COR-L47 (cell line): Measurements from ENCODE around the gene SPG21.

Source experiments
- DNase-seq: peaks from one replicate; lab custom pipeline; 2025; lab: John Stamatoyannopoulos, UW

SPG21 gene

DNA sequence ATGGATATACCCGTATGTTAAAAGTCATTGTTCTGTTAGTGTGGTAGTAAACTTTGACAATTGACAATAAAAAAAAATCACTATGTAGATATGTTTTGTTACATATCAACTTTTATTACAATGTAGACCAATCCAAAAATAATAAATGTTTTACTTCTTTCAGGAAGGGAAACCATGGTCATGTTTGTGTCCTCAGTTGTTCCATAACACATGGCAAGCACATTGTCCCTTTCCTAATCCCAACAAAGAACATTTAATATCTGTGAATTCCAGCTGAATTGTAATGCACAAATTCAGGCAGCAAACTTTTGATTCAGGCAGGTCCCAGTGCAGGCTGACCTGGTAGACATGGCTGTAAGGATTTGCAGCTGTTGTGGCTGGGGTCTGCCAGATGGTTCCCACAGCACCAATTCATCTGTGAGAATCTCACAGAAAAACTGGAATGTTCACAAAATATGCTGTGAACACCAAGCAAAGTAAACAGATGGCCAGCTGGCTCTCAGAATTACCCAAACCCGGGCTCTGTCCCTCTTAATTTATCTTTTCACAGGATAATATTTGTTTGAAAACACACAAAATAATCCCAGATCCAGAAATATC lies 1.9 kb upstream of the SPG21 start:
- no peak for DNase-seq

DNA sequence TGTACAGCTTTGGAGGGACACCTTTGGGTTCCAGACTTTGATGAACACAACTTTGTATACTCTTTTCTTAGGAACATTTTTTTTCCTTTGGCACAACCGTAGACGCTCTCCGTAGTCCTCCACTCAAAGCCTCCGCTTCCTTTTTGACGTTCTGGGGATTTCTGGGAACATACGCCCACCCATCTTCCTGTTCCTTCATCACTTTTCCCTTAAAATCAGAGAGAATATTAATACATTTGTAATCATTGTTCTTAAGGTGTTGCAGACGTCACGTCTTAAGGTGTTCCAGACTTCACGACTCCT lies 405 bp upstream of the SPG21 start:
- DNase-seq, result no peak

DNA sequence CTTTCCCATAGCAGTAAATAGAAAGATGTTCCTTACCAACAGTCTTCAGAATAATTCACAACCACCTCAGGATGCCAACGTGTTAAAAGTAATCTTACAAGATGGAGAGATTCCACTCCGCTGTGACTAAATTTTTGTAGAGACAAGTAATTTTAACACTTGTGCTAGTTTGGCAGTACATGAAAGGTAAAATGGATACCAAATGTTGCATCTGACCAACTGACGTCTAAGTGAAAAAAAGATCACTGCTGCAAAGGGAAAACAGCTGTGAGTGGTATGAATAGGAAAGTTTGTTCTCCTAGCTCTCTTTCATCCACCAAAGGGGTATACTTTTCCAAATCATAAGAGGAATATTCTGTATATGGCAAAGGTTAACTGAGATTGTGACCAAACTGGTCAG lies 2.6 kb downstream of the SPG21 start:
- no peak for DNase-seq

DNA sequence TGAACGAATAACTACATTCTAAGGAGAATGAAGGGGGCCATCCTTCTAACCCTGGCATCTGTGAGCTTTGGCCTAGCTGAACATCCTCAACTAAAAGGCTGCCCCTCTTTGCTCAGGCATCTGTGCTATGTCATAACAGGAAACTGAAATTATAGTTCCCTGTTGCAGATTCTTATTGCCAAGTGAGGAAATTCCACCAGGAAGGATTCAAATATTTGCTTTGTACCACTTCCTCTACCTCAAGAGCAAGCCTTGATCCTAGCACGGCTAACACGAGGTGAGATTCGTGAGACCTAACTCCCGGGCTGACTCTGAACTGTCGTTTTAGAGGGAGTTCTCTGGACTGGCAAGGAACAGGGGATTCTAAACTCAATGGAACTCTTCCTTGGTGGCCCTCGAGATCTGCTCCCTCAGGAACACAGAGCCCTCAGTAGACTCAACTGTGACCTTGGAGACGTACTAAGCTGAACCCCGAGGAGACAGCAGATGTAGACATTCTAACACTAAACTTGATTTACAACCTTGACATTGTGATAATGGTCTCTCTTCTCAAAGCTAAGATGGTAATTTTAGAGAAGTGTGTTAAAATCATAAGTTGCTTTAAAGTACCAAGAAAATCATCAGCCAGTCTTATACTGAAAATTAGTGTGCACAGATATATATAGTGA lies 4.2 kb downstream of the SPG21 start:
- DNase-seq, result no peak

DNA sequence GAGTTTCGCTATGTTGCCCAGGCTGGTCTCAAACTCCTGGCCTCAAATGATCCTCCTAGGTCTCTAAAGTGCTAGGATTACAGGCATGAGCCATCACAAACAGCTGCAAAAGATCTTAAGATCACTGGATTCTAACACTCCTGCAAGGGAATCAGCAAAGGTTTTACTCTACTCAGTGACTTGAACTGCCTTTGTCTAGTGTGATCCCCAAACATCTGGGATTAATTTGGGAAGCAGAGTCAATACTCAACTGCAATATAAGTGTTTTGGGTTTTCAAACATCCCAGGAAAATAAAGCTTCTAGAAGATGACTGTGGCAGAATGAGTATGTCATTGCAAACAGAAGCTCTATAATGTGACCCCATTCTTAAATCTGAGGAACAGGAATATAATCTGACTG lies 7.2 kb downstream of the SPG21 start:
- DNase-seq, result no peak

DNA sequence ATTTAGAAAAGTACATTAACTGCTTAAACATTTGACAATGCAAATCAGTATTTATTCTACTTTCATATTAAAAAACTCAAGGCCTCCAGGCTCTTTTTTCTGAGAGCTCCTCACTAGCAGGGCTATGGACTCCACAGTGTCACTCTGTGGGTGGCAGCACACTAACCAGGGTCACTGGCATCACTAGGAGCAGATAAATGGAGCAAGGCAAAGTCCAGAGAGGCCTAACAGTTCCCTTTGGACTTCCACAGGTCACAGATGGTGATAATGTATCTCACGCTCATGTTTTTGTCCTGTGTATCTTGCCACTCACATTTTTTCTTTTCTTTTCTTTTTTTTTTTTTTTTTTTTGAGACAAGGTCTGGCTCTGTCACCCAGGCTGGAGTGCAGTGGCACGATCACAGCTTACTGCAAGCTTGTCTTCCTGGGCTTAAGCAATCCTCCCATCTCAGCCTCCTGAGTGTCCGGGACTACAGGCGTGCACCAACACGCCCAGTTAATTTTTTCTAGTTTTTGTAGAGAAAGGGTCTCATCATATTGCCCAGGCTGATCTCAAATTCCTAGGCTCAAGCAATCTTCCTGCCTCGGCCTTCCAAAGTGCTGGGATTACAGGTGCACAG lies 7.8 kb downstream of the SPG21 start:
- DNase-seq, result no peak

DNA sequence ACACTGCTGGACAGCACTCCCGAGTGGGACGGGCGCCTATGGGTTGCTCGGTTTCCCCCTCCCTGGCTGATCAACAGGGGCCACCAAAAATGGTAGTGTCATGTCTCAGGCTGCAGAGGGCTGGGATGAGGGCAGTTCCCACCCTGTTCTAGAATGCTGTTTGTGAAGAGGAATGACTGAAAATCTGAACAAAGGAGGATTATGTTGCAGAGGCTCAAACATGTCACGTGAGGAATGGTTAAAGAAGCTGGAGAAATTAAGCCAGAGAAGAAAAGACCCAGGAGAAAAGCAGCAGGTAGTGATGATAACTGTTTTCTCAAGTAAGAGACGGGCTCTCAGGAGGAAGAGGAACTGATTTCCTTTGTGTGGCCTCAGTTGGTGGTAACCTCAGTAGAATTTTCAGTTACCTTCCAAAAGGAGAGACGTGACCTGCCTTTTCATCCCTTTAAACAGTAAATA lies 10.4 kb downstream of the SPG21 start:
- DNase-seq, result no peak

DNA sequence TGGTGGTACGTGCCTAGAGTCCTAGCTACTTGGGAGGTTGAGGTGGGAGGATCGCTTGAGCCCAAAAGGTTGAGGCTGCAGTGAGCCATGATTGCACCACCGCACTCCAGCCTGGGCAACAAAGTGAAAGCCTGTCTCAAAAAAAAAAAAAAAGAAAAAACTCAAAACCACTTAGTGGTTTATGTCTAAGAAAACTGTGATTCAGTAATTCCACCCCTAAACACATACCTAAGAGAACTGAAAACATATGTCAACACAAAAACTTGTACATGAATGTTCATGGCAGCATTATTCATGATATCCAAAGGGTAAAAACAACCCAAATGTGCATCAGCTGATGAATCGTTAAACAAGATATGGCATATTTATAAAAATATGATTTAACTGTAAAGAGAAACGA lies 14.3 kb downstream of the SPG21 start:
- DNase-seq, result no peak

DNA sequence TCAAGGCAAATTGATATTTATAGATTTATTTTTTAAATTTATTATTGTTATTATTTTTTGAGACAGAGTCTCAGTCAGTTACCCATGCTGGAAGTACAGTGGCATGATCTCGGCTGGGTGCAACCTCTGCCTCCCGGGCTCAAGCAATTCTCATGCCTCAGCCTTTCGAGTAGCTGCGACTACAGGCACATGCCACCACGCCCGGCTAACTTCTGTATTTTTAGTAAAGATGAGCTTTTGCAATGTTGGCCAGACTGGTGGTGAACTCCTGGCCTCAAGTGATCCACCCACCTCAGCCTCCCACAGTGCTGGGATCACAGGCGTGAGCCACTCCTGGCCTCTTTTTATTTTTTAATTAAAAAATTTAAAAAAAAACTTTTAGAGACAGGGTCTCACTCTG lies 19.0 kb downstream of the SPG21 start:
- DNase-seq, result no peak

DNA sequence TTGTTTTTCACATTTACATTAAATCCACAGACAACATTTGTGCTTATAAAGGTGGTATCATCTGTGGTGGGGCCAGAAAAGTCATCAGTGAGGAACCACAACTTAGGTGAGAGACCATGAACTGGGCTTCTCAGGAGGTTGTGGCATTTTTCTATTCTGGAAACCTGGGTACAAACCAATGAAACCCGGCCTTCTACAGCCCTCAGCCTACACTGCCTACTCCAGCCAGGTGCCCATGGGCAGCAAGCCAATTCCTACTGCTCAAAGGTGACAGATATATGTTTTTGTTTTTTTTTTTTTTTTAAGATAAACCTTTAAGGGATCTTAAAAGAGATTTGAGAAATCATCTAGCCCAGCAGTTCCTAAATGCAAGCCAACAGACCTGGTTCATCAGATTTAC lies 20.3 kb downstream of the SPG21 start:
- no peak for DNase-seq

DNA sequence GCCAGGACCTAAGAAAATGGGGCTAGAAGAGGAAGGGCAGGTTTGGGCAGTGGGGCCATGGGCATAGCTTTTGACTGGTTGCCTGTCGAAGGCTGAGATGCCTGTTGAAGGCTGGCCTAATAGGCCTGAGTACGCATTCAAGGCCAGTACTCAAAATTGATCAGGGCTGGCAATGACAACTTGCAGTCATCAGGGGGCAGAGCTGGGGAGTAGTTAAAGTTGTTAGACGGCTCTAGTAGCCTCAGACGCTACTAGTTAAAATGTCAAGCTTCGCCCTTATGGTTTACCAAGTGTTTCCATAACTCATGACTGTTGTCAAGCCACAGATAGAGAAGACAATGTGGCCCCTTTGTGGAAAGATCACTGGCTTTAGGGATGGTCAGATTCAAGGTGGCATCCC lies 28.7 kb downstream of the SPG21 start:
- no peak for DNase-seq

DNA sequence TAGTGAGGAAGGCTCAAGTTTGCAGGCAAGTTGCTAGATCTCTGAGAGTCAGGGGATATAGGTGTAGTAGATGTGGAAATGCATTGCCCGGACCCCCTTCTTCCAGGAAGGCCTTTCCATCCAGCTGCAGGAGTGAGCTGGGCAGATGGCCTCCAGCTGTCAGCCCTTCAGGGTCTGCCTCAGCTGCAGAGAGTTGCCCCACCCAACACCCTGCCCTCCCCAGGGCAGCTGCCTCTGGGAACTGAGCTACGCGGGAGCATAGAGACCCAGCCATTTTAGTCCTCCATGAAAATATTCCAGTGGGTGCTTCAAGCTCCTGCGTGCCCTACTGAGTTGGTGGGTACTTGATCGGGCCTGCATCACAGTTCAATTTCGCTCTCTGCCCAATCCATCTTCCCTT lies 29.6 kb downstream of the SPG21 start:
- DNase-seq, result no peak

DNA sequence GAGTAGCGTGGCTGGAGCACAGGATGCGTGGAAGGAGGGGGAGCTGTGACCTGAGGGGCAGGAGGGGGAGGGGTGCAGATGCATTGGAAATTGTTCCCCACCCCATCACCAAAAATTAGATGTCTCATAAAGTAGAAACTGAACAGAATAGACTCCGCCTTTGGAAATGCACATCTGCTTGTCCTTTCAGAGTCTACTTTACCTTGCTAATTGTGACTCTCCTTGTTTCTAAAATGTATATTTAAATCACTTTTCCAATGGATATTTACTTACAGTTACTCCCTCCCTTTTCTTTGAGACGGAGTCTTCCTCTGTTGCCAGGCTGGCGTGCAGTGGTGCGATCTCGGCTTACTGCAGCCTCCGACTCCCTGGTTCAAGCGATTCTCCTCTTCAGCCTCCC lies 30.6 kb downstream of the SPG21 start:
- no peak for DNase-seq

DNA sequence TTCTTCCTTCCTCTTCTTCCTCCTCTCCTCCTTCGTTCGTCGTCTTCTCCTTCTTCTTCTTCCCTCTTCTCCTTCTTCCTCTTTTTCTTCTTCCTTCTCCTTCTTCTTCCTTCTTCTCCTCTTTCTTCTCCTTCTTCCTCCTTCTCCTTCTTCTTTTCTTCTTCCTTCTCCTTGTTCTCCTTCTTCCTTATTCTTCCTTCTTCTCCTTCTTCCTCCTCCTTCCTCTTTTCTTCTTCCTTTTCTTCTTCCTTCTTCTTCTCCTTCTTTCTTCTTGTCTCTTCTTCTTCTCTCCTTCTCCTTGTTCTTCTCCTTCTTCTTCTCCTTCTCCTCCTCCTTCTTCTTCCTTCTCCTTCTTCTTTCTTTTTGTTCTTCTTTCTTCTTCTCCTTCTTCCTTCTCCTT lies 35.3 kb downstream of the SPG21 start:
- no peak for DNase-seq

DNA sequence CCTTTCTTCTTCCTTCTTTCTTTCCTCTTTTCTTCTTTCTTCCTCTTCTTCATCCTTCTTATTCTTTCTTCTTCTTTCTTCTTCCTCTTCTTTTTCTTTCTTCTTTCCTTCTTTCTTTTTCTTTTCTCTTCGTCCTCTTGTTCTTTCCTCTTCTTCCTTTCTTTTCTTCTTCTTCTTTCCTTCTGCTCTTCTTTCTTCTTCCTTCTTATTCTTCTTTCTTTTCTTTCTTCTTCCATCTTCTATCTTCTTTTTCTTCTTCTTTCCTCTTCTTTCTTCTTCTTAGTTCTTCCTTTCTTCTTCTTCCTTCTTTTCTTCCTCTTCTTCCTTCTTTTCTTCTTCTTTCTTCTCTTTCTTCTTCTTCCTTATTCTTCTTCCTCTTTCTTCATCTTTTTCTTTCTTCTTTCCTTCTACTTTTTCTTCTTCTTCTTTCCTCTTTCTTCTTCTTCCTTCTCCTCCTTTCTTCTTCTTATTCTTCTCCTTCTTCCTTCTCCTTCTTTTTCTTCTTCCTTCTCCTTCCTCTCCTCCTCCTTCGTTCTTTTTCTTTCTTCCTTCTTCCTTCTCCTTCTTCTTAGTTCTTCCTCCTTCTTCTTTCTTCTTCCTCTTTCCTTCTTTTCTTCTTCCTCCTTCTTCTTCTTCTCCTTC lies 37.8 kb downstream of the SPG21 start:
- no peak for DNase-seq

DNA sequence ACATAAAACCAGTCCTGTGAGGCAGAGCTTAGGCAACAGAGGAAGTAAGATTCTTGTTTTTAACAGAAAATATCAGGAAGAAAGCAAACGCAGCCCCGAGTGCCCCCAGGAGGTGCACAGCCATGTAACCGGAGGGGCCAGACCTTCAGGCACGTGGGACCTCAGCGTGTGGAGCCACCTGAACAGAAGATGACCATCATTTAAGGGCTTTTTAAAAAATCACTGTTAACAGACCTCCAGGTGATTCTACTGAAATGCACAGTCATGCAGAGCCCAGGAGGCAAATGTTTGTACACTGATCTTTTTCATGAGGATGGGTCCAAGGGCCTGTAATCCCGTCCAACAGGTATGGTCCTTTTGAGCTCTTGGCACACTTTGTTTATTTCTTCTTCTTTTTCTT lies 38.8 kb downstream of the SPG21 start:
- DNase-seq, result no peak

DNA sequence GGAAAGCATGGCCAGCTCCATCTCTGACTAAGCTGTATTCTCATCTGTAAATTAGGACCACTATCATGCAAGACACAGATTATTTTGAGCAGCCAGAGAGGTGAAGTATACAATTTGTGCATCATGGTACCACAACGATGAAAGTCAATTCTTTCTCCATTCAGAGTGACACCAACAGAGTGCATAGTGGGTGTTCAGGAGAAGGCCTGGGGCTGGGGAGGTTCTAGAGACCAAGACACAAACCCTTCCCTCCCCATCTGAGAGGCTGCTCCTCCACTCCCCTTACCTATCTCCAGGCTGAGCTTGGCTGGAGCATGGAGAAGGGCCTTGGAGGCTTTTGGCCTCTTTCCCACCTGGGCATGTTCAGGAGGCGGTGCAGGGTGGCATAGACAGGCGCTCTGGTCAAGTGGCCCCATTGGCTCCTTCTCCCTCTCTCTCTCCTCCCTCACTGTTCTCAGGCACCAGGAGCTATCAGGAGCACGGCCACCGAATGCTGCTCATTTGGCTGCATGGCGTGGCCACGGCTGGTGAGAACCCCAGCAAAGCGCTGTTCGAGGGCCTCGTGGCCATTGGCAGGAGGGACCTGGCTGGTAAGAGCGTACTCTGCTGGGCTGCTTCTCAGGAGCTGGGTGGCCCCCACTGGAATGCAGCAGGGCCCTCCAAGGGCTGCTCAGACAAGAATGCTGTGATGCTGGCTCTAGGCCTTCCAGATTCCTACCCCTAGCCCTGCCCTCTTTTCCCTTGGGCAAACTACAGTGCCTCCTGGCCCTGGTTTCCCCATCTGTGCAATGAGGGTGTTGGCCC lies 40.1 kb downstream of the SPG21 start:
- no peak for DNase-seq

DNA sequence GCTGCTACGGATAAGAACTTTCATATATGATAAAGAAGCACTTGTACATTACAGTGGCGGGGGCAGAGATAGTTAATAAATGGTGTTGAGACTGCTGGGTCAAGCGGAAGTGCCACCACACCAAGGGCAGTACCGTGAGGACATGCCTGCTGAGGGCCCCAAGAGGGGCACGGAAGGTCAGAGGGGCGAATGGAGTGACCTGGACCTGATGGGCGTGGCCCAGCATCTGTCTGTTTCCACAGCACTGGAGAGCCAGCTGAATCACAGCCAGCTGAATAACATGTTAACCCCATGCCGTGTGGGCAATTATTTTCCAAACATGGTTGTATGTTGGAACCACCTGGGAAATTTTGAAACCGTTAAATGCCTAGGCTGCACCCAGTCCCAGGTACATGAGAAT lies 40.8 kb downstream of the SPG21 start:
- no peak for DNase-seq

DNA sequence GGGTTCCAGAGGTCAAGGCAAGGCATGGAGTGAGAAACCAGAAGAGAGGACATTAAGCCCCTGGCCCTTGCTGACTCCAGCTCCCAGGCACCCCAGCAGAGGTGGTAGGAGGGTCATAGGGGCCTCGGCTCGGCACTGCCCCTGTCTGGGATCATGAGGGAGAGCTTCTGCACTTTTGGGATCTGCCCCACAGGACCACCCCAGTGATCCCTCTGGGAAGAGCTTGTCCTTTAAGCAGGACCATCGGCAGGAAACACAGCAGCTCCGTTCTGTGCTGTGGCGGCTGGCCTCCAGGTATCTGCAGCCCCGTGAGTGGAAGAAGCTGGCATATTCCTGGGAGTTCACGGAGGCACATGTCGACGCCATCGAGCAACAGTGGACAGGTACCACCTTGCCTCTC lies 42.5 kb downstream of the SPG21 start:
- DNase-seq, result no peak

DNA sequence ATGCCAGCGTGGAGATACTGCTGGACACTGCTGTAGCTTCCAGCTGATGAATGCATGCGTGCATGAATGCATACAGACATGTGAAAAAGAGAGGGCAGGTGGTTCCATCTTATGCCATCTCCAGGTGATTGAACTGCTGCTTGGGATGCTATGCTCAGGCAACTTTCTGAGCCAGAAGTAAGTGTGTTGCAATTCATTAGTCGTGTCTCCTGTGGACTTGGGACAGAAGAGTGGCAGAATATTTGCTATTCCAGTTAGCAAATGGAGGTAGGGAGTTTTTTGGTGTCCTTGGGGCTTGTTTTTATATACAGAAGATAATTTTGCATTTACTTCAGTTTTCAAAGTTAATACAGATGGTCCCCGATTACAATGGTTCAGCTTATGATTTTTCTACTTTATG lies 44.8 kb downstream of the SPG21 start:
- no peak for DNase-seq

DNA sequence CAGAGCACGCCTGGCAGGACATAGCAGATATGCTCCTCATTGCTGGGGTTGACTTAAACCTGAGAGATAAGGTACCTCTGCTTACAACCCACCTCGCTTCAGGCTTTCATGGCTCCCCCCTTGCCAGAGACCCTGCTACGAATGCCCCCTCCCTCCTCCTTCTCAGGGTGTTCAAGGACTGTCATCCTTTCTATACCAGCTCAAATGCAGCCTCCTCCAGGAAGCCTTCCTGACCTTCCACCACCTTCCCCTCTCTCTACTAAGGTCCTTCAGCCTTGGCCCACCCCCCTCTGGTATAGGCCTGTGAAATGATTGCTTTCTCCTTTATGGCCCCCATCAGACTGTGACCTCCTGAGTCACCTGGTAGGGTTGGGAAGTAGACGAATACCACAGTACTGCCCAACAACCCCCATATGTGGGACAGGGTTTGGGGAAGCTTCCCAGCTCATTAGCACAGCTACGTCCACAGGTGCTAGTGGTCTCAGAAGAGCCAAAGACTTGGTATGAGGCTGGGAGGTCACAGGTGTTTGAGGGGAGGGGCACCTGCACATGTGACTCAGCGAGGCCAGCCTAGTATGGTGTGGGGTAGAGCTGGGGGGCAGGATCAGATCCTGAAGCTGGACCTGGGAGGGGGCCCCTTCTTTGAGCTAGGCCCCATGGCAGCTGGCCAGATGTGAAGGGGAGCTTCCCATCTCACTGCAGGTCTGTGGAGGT lies 46.0 kb downstream of the SPG21 start:
- DNase-seq, result no peak

DNA sequence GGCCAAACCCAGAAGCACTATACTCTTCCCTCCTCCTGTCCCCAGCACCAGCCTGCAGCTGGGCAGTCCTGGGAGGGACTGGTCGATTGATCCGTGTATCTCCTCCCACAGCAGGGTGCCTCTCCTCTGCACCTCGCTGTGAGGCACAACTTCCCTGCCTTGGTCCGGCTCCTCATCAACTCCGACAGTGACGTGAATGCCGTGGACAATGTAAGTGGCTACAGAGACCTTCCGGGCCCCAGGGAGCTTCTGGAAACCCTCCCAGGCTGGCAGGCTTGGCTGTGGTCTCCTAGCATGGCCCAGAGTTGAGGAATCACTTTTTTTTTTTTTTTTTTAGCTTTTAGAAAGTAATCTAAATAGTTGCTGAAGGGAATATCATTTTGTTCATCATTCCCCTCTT lies 47.4 kb downstream of the SPG21 start:
- no peak for DNase-seq
